Vagina (tissue), 2 donors: ENCODE results near the gene OR2T10.
"Not testable (repeated sequence)": the region's sequence is repeated elsewhere in the genome, so short reads cannot be mapped to it uniquely, and the experiment has no call there.

Experiments
- CTCF ChIP-seq, 3 experiments: fragments of 450-650 bp in 2 of 3; fragments of 200-600 bp in 1 of 3; sonication (generic) in 1 of 3; IDR thresholded peaks; one replicate each; pipeline ENCODE4 v1.5.1; 2017 to 2019; ENCODE audit warnings: antibody characterized with exemption in 3 of 3, mild to moderate bottlenecking in 2 of 3, moderate library complexity in 2 of 3
- POLR2A ChIP-seq, 2 donors: fragments of 450-650 bp; IDR thresholded peaks; one replicate each; pipeline ENCODE4 v1.6.1; 2017; ENCODE audit warnings: antibody characterized with exemption in 2 of 2, mild to moderate bottlenecking in 2 of 2, moderate library complexity in 2 of 2
- POLR2AphosphoS5 ChIP-seq, 2 donors: sonication (generic); formaldehyde crosslinking; IDR thresholded peaks; one replicate each; pipeline ENCODE4 v1.9.0; 2017; ENCODE audit warnings: antibody characterized with exemption in 2 of 2, mild to moderate bottlenecking in 2 of 2, low read depth in 1 of 2; ENCODE audit not compliant: insufficient read depth in 1 of 2

GRCh38 chr1:248551027-248551426, 46.5 kb downstream of the OR2T10 start:
- not testable (repeated sequence) for TF ChIP-seq POLR2AphosphoS5 (IDR thresholded peaks at IDR 0.05; ENCODE audit: insufficient read depth in 1 of 2, low read depth in 1 of 2); CTCF (IDR thresholded peaks at IDR 0.05); POLR2A (IDR thresholded peaks at IDR 0.05)
